GM04504 (cell line): Measurements from ENCODE around the gene SMCHD1.
"Not testable (repeated sequence)": the region's sequence is repeated elsewhere in the genome, so short reads cannot be mapped to it uniquely, and the experiment has no call there.

Experiments used
- DNase-seq: peaks from one replicate; pipeline ENCODE4 v3.0.0-alpha.2; 2012; ENCODE audit warnings: low read depth

The SMCHD1 gene

DNA sequence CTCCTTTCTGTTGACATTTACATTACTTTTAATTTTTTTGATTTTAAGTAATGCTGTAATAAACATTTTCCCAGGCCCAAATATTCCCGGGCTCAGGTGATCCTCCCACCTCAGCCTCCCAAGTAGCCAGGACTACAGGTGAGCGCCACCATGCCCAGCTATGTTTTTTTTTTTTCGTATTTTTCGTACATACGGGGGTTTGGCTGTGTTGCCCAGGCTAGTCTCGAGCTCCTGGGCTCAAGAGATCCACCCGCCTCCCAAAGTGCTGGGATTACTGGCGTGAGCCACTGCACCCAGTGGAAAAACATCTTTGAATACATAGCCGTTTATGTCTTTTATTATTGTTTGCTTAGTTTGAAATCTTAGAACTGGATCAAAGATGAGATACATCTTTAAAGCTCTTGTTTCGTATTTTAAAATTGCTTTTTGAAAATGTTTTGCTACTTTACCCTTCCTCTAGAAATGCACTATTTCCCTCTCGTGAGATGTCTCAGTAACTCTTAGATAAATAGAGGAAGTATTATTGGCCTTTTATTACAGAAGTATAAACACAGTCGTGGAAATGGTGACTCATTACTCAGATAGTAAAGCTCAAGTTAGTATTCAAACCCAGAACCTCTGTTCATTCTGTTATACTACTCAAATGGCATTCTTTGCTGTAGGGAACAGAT is 2.4 kb downstream of the SMCHD1 start:
- DNase-seq = peak; percentile 40

DNA sequence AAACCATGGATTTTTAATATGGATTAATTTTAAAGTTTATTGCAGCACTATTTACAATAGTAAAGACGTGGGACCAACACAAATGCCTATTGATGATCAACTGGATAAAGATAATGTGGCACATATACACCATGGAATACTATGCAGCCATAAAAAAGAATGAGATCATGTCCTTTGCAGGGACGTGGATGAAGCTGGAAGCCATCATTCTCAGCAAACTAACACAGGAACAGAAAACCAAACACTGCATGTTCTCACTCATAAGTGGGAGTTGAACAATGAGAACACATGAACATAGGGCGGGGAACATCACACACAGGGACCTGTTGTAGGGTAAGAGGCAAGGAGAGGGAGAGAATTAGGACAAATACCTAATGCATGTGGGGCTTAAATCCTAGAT is 5.3 kb downstream of the SMCHD1 start:
- DNase-seq = not testable (repeated sequence)

DNA sequence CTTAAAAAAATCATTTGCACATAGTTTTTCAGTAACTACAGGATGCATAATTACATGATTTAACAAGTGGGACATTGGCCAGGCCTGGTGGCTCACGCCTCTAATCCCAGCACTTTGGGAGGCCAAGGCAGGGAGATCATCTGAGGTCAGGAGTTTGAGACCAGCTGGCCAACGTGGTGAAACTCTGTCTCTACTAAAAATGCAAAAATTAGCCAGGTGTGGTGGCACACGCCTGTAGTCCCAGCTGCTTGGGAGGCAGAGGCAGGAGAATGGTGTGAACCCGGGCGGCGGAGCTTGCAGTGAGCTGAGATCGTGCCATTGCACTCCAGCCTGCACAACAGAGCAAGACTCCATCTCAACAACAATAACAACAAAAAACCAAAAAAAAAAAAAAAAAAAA is 6.8 kb downstream of the SMCHD1 start:
- DNase-seq = not testable (repeated sequence)

DNA sequence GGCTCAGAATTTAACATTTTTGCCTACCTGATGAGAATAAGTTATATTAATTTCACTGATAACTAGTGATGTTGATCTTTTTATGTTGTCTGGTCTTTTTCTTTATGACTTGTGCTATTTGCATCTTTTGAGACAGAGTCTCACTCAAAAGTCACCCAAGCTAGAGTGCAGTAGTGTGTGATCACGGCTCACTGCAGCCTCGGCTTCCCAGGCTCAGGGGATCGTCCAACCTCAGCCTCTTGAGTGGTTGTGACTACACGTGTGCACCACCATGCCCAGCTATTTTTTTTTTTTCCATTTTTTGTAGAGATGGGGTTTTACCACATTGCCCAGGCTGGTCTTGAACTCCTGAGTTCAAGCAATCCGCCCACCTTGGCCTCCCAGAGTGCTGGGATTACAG is 7.5 kb downstream of the SMCHD1 start:
- DNase-seq = no peak

DNA sequence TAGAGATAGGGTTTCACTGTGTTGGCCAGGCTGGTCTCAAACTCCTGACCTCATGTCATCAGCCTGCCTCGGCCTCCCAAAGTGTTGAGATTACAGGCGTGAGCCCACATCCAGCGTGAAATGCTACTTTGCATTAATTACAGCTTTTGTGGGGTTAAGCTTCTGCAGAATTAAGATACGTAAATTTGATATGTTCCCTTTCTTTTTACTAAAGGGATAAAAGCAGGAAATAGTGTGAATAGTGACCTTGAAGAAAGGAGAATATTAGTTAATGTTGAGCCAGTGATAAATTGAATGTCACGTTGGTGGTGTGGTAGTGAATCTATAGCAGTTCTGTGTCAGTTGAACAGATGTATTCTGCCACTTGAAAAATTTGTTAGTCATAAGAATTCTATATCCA is 16.9 kb downstream of the SMCHD1 start:
- DNase-seq = no peak

DNA sequence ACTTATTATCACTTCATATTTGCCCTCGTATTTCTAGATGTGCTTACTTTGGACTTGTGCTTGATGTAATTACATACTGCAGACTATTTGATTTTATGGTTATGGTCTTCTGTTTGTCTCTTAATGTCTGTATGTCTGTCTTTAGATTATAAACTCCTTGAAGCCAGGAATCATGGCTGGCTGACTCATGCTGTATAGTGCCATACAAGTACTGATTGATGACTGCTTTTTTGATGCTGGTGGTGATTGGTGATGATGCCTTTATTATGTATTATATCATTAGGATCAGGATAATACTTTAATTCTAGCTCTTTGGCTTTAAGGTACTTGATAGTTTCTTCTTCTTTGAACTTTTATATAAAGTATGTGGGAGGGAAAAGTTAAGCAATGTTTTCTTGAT is 17.3 kb downstream of the SMCHD1 start:
- DNase-seq = no peak

DNA sequence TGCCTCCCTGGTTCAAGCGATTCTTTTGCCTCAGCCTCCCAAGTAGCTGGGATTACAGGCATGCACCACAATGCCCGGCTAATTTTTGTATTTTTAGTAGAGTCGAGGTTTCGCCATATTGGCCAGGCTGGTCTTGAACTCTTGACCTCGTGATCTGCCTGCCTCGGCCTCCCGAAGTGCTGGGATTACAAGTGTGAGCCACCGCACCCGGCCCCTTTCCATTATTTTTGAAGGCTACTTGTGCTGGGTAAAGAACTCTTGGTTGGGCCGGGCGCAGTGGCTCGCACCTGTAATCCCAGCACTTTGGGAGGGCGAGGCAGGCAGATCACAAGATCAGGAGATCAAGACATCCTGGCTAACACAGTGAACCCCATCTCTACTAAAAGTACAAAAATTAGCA is 23.4 kb downstream of the SMCHD1 start:
- not testable (repeated sequence) for DNase-seq

DNA sequence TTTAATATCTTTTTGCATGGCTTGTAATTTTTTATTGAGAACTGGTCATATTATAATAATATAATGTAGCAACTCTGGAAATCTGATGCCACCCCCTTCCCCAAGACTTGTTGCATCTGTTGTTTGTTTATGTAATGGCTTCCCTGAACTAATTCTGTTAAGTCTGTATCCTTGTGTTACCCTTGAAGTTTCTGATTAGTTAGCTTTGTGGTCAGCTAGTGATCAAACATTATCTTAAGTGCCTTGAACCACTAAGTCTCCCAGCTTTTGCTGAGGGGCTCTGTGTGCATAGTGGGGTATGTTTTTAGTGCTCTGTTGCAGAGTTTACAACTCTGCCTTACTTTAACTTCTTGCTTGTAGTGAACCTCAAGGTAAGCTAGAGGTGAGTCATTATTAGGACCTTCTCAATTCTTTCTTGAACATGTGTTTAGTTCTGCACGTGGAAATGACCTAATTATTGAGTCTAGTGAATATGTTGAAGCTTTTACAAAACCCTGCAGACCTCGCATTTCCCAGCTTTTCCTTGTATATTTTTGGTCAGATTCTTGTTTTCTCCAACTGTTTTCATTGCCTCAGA is 24.8 kb downstream of the SMCHD1 start:
- no peak for DNase-seq

DNA sequence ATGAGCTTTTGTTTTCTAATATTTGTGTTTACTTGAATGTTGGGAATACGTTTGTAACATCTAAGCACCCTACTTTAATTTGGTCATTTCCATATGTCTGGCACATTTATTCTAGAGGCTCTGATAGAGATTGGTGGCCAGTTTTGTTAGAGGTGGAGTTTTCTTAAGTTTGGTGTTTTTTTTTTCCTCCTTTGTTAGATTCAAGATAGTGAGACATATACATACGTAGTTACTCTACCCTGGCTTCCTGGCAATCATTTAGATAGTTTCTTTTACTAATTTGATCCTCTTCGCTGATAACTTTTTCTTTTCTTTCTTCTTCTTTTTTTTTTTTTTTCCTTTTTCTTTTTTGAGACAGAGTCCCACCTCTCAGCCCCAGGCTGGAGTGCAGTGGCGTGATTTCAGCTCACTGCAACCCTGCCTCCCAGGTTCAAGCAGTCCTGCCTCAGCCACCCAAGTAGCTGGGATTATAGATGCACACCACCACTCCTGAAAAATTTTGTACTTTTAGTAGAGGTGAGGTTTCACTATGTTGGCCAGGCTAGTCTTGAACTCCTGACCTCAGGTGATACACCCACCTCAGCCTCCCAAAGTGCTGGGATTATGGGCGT is 26.6 kb downstream of the SMCHD1 start:
- no peak for DNase-seq

DNA sequence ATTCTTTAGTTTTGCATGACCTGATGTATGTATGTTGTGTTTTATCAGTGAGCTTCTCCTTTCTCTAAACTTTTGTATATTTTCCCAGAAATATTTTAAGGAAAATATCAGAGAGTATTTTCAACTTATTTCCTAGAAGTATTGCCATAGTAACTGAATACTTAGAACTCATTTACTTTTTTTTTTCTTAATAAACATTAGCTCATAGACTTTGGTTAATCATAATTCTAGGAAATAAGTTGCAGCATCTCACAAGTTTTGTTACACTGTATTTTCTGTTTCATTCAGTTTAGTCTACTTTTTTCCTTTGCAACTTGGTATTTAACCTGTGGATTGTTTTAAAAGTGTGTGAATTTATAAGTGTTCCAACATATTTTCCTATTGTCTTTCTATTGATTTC is 27.5 kb downstream of the SMCHD1 start:
- DNase-seq = no peak

DNA sequence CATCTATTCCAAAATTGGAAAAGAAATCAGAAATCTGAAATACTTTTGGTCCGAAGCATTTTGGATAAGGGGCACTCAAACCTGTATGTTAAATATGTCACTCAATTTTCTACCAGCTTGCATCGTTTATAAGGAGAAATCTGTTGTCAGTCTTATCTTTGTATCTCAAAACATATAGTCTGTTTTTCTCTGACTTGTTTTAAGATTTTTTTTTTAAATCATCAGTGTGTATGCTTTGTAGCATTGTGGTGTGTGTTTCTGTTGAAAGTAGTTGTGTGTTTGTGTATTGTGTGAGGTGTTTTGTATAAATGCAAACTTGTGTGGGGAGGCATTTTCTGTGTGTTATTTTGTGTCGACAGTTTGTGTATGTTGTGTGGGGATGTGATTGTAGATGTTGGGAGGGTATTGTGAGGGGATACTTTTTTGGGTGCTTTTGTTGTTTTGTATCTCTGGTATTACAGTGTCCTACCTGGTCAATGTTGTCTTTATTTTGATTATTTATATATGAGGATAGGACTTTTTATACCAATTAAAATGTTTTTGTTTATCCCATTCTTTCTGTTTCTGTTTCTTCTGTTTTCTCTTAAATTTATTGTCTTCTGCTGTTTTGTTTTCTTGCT is 30.9 kb downstream of the SMCHD1 start:
- DNase-seq = no peak

DNA sequence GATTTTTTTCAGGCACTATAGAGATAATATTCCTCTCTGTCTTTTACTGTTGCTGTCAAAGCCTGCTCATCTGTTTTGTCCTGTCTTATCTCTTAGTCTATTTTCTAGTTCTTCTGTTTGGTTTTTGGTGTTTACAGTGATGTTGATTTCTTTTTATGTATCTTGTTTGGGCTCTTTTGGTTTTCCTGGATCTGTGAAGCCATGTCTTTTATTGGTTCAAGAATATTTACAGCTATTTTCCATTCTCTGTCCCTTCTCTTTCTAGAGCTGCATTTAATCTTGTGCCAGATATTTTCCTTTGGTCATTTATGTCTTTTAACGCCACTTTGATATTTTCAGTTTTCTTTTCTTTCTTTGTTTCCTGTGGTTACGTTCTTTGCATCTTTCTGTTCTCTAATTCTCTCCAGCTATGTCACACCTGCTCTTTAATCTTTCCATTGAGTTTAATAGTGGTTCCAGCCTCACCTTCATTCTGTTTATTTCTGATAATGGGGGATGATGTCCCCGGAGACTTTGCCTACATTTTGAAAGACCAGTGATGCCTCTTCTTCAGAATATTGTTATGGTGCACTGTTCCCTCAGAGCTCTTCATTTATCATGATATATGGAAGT is 32.0 kb downstream of the SMCHD1 start:
- no peak for DNase-seq

DNA sequence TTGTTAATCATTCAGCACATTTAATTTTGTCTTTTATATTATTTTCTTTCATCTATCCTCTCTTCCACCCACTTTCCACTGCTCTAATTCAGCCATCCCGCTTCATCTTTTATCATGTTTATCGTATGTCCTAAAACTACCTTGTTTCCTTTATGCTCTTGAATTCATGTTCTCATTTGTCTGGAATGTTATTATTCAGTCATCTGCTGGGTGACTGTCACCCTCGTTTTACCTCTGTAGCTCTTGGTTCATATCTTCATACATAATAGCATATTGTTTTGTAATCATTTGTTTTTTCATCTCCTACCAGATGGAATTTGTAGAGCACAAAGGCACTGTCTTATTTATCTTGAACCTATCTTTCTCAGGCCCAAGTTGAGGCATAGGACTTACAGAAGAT is 37.0 kb downstream of the SMCHD1 start:
- no peak for DNase-seq

DNA sequence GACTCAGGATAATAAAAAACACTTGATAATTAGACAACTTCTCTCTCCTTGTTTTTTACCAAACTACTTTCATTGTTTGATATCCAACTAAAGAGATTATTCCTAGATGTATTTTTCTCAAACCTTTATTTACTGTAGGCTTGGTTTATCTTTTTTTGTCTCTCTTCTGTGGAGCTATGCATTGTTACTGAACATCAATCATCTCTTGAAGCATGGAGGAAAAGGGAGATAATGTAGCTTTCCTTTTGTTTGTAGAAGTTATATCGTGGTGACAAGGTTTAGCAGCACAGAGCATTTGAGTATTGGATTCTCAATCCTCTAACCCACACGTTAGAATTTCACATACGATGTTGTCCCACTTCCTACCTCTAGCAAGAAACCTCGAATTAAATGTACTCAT is 41.7 kb downstream of the SMCHD1 start:
- no peak for DNase-seq

DNA sequence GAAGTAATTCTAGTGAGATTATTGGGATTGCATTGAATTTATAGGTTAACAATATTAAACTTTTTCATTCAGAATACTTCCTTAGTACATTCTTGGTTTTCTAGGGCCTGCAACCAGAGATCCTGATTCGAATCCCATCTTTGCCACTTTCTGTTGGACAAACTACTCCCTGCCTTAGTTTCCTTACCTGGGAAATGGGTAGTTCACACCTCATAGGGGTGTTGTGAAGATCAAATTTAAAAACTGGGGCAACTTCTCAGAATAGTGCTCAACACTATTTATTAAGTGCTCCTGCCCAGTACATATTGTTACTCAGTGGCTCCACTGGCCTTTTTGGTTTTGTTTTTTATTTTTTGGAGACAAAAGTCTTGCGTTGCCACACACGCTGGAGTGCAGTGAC is 43.5 kb downstream of the SMCHD1 start:
- no peak for DNase-seq

DNA sequence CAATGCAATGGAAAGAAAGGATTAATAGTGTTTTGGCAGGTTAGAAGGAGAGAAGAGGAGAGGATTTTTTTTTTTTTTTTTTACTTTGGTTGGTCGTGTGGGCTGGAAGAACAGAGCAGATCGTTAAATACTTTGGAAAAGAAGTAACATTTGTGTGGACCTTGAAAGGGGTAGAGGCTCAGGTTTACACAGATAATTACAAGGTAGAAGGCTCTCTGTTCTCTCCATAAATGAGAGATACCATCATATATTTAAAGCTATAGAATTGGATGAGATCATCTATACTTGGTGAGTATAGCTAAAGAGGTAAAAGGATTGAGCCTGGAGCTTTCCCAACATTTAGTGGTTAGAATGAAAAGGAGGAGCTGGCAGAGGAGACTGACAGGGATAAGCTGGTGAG is 49.0 kb downstream of the SMCHD1 start:
- no peak for DNase-seq

DNA sequence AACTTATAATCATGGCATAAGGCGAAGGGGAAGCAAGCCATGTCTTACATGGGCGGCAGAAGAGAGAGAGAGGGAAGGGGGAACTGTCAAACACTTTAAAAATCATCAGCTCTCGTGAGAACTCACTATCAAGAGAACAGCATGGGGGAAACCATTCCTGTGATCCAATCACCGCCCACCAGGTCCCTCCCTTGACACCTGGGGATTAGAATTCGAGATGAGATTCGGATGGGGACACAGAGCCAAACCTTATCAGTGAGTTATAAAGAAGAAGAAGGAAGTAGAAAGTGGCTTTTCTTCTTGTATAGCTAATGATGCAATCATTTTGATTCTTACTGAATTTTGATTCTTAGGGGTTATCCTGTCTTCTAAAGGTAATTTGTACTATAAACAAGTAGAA is 51.4 kb downstream of the SMCHD1 start:
- no peak for DNase-seq

DNA sequence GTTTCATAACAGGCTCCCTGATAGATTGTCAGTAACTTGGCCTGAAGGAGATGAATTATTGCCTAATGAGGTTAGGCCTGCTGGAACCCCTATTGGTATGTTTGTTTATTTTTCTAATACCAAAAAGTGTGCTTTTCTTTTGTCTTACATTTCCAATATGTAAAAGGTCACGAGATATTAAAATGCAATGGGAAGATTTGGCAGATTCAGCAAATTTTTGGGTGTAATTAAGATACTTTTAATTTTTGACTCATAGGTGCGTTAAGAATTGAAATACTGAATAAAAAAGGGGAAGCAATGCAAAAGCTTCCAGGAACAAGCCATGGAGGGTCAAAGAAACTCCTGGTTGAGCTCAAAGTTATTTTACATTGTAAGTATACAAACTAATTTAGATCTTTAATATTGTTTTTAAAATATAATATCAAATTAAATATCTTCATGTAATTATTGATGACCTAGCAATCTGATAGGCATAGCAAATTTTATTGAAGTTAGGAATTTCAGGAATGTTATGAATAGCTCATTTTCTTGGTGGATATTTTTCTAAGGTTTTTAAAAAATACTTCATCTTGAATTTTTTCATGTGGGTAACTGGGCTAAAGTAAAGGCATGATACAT is 52.1 kb downstream of the SMCHD1 start:
- DNase-seq = no peak

DNA sequence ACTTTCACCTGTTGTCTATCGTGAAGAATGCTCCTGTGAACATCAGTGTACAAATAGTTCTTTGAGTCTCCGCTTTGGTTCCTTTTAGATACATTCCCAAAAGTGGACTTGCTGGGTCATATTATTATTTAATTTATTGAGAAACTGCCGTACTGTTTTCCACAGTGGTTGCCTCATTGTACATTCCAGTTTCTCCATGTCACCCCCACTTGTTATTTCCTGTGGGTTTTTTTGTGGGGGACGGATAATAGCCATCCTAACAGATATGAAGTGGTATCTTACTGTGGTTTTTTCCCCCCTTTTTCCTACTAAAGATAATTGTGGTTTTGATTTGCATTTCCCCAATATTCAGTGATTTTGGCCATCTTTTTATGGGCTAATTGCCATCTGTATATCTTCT is 53.8 kb downstream of the SMCHD1 start:
- DNase-seq = no peak

DNA sequence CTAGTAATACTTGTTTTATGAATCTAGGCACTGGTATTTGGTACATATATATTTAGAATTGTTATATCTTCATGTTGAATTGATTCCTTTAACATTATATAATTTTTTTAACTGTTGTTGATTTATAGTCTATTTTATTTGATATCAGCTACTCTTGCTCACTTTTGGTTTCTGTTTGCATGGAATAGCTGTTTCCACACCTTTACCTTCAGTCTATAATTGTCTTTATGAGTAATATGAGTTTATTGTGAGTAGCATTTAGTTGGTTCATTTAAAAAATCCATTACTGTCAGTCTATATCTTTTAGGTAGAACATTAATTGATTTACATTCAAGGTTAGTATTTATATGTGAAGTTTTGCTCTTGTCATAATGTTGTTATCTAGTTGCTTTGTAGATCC is 58.6 kb downstream of the SMCHD1 start:
- DNase-seq = no peak

DNA sequence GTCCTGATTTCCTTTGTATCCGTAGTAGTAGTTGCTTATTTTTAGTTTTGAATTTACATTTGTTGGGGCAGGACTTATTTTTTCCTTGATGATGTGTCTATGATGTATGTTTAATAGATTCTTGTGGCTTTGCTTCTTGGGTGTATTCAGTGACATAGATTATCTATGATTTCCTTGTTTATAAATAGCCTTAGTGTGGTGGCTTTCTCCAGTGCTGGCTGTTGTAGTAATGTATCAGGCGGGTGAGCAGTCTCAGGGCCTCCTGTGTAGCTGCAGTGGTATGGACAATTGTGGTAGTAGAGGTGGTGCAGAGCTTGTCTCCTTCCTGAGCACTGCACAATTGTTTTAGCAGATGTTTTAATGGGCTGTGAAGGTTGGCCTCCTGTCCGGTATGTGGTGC is 60.5 kb downstream of the SMCHD1 start:
- no peak for DNase-seq
